HepG2 (cell line): ENCODE results near the gene ANKRD12. TPM values are rescaled to one million over a fixed set of nuclear protein-coding genes. Genes with fewer than 3 reads are reported as not detected.

ENCODE experiments used
- JARID2 ChIP-seq: sonication (generic); formaldehyde crosslinking; IDR thresholded peaks from 2 replicates; pipeline ENCODE4 v1.8.1; 2023; ENCODE audit warnings: missing genetic modification reagents, inconsistent platforms; ENCODE audit not compliant: insufficient replicate concordance
- KDM2A ChIP-seq: sonication (generic); formaldehyde crosslinking; IDR thresholded peaks from 2 replicates; pipeline ENCODE4 v1.4.0; 2020; ENCODE audit warnings: low read depth, missing genetic modification reagents, borderline replicate concordance
- MAFK ChIP-seq, 2 experiments: IDR thresholded peaks in 1 of 2; conservative IDR thresholded peaks in 1 of 2; 2 replicates each; pipeline ENCODE4 v1.6.1; 2011; ENCODE audit warnings: improper control_type of control experiment in 2 of 2, low read length in 2 of 2
- RFX1 ChIP-seq: fragments of 450-650 bp; IDR thresholded peaks from 2 replicates; pipeline ENCODE4 v1.6.1; 2017
- UBTF ChIP-seq: sonication (generic); formaldehyde crosslinking; IDR thresholded peaks from 2 replicates; pipeline ENCODE4 v1.4.0; 2020; ENCODE audit warnings: mild to moderate bottlenecking, missing genetic modification reagents
- ZNF142 ChIP-seq: sonication (generic); formaldehyde crosslinking; IDR thresholded peaks from 2 replicates; pipeline ENCODE4 v1.4.0; 2020; ENCODE audit warnings: missing genetic modification reagents
- ZNF343 ChIP-seq: sonication (generic); formaldehyde crosslinking; IDR thresholded peaks from 2 replicates; pipeline ENCODE4 v1.4.0; 2020; ENCODE audit warnings: mild to moderate bottlenecking, missing genetic modification reagents
- ZNF354B ChIP-seq: sonication (generic); formaldehyde crosslinking; IDR thresholded peaks from 2 replicates; pipeline ENCODE4 v1.8.0; 2022; ENCODE audit warnings: mild to moderate bottlenecking, missing genetic modification reagents
- ZNF407 ChIP-seq: sonication (generic); formaldehyde crosslinking; IDR thresholded peaks from one replicate; pipeline ENCODE4 v1.5.1; 2020; ENCODE audit warnings: mild to moderate bottlenecking, missing genetic modification reagents; ENCODE audit errors: not compliant biosample characterization
- ZNF451 ChIP-seq: sonication (generic); formaldehyde crosslinking; IDR thresholded peaks from 2 replicates; pipeline ENCODE4 v1.5.0; 2020; ENCODE audit warnings: mild to moderate bottlenecking, missing genetic modification reagents
- ZNF589 ChIP-seq: sonication (generic); formaldehyde crosslinking; conservative IDR thresholded peaks from 2 replicates; pipeline ENCODE4 v1.8.0; 2022; ENCODE audit warnings: mild to moderate bottlenecking, moderate library complexity, missing genetic modification reagents
- ZNF7 ChIP-seq: IDR thresholded peaks from 2 replicates; pipeline ENCODE4 v1.6.1; 2016; ENCODE audit warnings: missing biosample characterization, missing genetic modification reagents
- polyA plus RNA-seq, 8 experiments: library from polyadenylated mRNA; depleted of rRNA in 3 of 8; stranded (reverse) in 7 of 8; unstranded in 1 of 8; fragments of >200 nt; fragmentation: Illumina TruSeq in 4 of 8; extraction: Trizol in 4 of 8; gene quantifications; 2 replicates each; pipeline versions ENCODE4 v1.2.1 to v1.2.3, GENCODE V29; 2011 to 2016; ENCODE audit warnings: low read depth in 4 of 8, missing spikeins in 1 of 8, mixed read lengths in 1 of 8; ENCODE audit not compliant: insufficient read depth in 1 of 8
- total RNA-seq, 5 experiments: library from RNA; depleted of rRNA; stranded (reverse); fragments of >200 nt; fragmentation: Illumina TruSeq; extraction: Trizol; gene quantifications; 2 replicates each; pipeline ENCODE4 v1.2.3, GENCODE V29; 2016; ENCODE audit warnings: low read depth in 1 of 5

Gene ANKRD12
- total and polyA plus RNA-seq, 2 of the 13 experiments (the other 11 are each of a cell fraction or from before 2014, with no cell fraction given): 6.0 to 23.2 TPM

- TF ChIP-seq ZNF589 (CRISPR knock-in tag): no peak
- TF ChIP-seq MAFK (conservative IDR thresholded peaks at IDR 0.05 in 1 of 2, IDR thresholded peaks at IDR 0.05 in 1 of 2; ENCODE audit: low read length in 2 of 2): no peak
- no peak for TF ChIP-seq ZNF407 (CRISPR knock-in tag)
- TF ChIP-seq ZNF343 (CRISPR knock-in tag): no peak
- no peak for TF ChIP-seq RFX1
- TF ChIP-seq ZNF142: no peak
- TF ChIP-seq UBTF (CRISPR knock-in tag): no peak
- TF ChIP-seq ZNF354B (CRISPR knock-in tag): no peak
- no peak for TF ChIP-seq ZNF451 (CRISPR knock-in tag)
- TF ChIP-seq KDM2A (CRISPR knock-in tag): no peak
- no peak for TF ChIP-seq JARID2 (CRISPR knock-in tag)
- no peak for TF ChIP-seq ZNF7 (CRISPR knock-in tag)
Observed at GRCh38 chr18:9140984-9141383, 4.4 kb downstream of the ANKRD12 start (continued).
